WERI-Rb-1 (cell line): ENCODE data around the gene DRG2.

Source experiments
- DNase-seq: peaks from one replicate; pipeline ENCODE4 v3.0.0-alpha.2; 2020
- H3K27ac ChIP-seq: fragments of 250-450 bp; sonication (Bioruptor Pico); 2 replicates; pipeline ENCODE4 v1.5.1; 2020; ENCODE audit warnings: mild to moderate bottlenecking, moderate library complexity
- H3K27me3 ChIP-seq: fragments of 250-450 bp; sonication (Bioruptor Pico); 2 replicates; pipeline ENCODE4 v1.5.1; 2021; ENCODE audit warnings: mild to moderate bottlenecking, low read depth, moderate library complexity; ENCODE audit not compliant: insufficient read depth, severe bottlenecking
- H3K36me3 ChIP-seq: fragments of 250-450 bp; sonication (Bioruptor Pico); 2 replicates; pipeline ENCODE4 v1.5.1; 2020; ENCODE audit warnings: mild to moderate bottlenecking, moderate library complexity
- H3K4me3 ChIP-seq: 2 replicates; pipeline ENCODE4 v1.5.1; 2011; ENCODE audit warnings: low read depth, mild to moderate bottlenecking, control low read depth, low read length
- H3K9me3 ChIP-seq: fragments of 250-450 bp; sonication (Bioruptor Pico); 2 replicates; pipeline ENCODE4 v1.5.1; 2021; ENCODE audit warnings: mild to moderate bottlenecking, moderate library complexity; ENCODE audit not compliant: severe bottlenecking
- TF ChIP-seq, protein P1 (sequence below): IDR thresholded peaks from 2 replicates; pipeline ENCODE4 v1.5.1; 2011; ENCODE audit warnings: low read depth, mild to moderate bottlenecking, control low read depth, inconsistent platforms, low read length

Gene DRG2

DNA sequence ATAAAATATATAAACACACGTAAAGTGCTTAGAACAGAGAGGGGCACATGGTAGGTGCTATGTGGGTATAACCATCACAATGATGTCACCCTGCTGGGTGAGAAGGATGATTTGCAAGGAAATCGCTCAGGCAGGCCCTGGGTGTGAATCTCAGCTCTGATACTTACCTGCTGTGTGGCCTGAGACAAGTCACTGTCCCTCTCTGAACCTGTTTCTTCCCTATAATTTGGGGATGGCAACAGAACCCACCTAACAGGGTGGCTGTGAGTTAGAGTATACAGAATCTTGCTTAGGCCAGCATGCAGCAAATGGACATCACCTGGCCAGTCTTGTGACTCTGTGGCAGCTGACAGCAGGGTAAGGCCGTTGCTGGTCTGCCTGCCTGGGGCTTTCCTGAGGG is 59.2 kb downstream of the DRG2 start:
- DNase-seq = no peak
- no peaks in the 10 kb centered on the region for H3K36me3 ChIP-seq
- no peaks in the 10 kb centered on the region for H3K27me3 ChIP-seq
- no peak overlapping the region for H3K4me3 ChIP-seq
- no peak overlapping the region for H3K27ac ChIP-seq
- H3K9me3 ChIP-seq = no peaks in the 10 kb centered on the region
- TF ChIP-seq, protein P1, sequence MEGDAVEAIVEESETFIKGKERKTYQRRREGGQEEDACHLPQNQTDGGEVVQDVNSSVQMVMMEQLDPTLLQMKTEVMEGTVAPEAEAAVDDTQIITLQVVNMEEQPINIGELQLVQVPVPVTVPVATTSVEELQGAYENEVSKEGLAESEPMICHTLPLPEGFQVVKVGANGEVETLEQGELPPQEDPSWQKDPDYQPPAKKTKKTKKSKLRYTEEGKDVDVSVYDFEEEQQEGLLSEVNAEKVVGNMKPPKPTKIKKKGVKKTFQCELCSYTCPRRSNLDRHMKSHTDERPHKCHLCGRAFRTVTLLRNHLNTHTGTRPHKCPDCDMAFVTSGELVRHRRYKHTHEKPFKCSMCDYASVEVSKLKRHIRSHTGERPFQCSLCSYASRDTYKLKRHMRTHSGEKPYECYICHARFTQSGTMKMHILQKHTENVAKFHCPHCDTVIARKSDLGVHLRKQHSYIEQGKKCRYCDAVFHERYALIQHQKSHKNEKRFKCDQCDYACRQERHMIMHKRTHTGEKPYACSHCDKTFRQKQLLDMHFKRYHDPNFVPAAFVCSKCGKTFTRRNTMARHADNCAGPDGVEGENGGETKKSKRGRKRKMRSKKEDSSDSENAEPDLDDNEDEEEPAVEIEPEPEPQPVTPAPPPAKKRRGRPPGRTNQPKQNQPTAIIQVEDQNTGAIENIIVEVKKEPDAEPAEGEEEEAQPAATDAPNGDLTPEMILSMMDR = no peak

DNA sequence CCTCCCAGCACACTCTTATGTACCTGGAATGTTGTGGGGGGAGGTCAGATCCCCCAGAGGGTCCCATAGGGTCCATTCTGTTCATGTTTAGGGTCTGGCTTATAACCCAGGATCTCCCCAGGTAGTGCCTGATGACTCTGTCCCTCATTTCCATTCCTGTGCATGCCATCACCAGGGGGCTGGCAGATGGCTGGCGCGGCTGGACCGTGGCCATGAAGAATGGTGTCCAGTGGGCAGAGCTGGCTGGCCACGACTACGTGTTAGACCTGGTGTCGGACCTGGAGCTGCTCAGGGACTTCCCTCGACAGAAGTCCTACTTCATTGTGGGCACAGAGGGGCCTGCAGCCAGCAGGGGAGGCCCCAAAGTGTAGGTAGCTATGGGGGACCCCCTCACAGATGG is 60.8 kb downstream of the DRG2 start:
- no peak for DNase-seq
- H3K36me3 ChIP-seq = no peaks in the 10 kb centered on the region
- no peaks in the 10 kb centered on the region for H3K9me3 ChIP-seq
- TF ChIP-seq, protein P1 = no peak
- H3K4me3 ChIP-seq = no peak overlapping the region
- no peak overlapping the region for H3K27ac ChIP-seq
- no peaks in the 10 kb centered on the region for H3K27me3 ChIP-seq

DNA sequence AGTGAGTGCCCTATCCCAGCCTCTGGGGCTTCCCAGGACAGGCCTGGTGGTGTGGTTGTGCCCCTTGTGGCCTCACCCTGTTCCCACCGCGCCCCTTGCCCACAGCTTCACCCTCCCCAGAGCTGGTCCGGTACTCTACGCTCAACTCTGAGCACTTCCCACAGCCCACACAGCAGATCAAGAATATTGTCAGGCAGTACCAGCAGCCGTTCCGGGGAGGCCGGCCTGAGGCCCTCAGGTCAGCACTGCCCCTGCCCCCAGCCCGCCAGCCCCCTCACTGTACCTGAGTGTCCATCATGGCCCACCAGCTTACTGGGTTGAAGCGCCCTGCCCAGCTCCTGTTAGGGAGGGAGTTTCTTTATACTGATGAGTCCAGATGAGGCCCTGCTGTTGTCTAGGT is 63.5 kb downstream of the DRG2 start:
- no peak for DNase-seq
- Histone ChIP-seq H3K4me3 (no peak overlapping the region), H3K36me3 (no peaks in the 10 kb centered on the region), H3K27ac (no peak overlapping the region), H3K27me3 (no peaks in the 10 kb centered on the region), H3K9me3 (no peaks in the 10 kb centered on the region)
- TF ChIP-seq, protein P1 = no peak

- H3K27me3 ChIP-seq = no peaks in the 10 kb centered on the region
- no peaks in the 10 kb centered on the region for H3K9me3 ChIP-seq
- no peak for DNase-seq
- TF ChIP-seq, protein P1 = no peak
- H3K4me3 ChIP-seq = no peak overlapping the region
- H3K36me3 ChIP-seq = no peaks in the 10 kb centered on the region
- no peak overlapping the region for H3K27ac ChIP-seq
Observed at GRCh38 chr17:18155179-18155578, 67.4 kb downstream of the DRG2 start.

- no peak overlapping the region for H3K27ac ChIP-seq
- no peaks in the 10 kb centered on the region for H3K27me3 ChIP-seq
- H3K4me3 ChIP-seq = no peak overlapping the region
- H3K9me3 ChIP-seq = no peaks in the 10 kb centered on the region
- DNase-seq = no peak
- no peaks in the 10 kb centered on the region for H3K36me3 ChIP-seq
- TF ChIP-seq, protein P1 = 0 out of 2 replicates have a peak, but pooled peaks have one; percentile 1
Observed at GRCh38 chr17:18156171-18156975, 68.6 kb downstream of the DRG2 start.

GRCh38 chr17:18156976-18157280 is 69.2 kb downstream of the DRG2 start:
- Histone ChIP-seq H3K9me3 (no peaks in the 10 kb centered on the region), H3K4me3 (no peak overlapping the region), H3K36me3 (no peaks in the 10 kb centered on the region), H3K27ac (no peak overlapping the region), H3K27me3 (no peaks in the 10 kb centered on the region)
- TF ChIP-seq, protein P1 = no peak
- DNase-seq = no peak
